GM18951 (cell line): Measurements from ENCODE around the gene PAK1.

ENCODE experiments used
- POLR2A ChIP-seq: IDR thresholded peaks from 4 replicates; pipeline ENCODE4 v1.6.1; 2011; ENCODE audit warnings: mild to moderate bottlenecking; ENCODE audit not compliant: insufficient read length, insufficient read depth; ENCODE audit errors: extremely low read depth
- in situ Hi-C: fragments of 300-500 bp; cut with MboI; formaldehyde crosslinking; loops from one replicate; pipeline ENCODE4 v1.12.0; 2022; ENCODE audit warnings: low sequenced_read_pairs, mixed read lengths, inconsistent platforms; ENCODE audit not compliant: unreplicated experiment

The PAK1 gene

DNA sequence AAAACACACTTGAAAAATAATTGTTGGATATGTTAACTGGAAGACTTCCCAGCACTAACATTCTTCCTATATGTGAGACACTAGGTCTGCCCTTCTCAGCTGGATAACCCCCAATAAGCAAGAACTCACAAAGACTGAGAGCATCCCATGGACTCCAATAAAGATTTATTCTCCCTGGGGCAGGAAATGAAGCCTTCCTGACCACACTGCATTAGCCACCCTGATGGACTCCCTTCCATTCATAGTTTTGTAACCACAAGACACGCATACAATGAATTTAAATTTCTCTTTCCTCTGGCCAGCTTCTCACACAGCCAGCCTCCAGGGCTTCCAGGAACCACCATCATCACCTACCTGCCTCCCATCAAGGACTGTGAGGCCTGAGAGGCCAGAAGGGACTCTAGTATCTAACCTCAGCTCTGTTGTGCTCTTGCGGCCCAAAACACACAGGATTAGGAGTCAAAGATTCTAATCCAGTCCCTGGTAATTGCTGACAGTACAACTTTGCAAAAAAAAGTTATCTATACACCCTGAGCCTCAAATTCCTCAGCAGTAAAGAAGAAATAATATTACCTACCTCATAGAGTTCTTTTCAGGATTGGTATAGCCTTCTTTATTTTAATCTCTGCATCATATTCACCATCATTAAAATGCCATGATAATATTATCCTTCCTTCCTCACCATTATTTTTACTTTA, 126.8 kb downstream of the PAK1 start:
- no peak for TF ChIP-seq POLR2A

DNA sequence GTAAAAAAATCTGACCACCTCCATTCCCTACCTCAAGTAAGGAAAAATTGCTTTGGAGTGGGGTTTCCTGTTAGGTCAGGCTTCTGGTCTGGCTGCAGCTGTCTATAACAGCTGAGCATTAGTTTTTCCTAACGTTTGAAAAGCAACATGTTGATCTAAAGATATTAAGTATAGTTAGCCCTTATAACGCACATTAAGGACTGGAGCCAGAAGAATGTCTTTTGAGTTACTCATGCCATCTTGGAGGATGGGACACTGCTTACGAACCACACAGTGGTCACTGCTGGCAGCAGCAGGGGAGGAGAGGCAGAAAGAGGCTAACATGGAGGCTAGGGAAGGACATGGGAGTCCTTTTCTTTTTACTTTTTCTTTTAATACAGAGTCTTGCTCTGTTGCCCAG, 128.3 kb downstream of the PAK1 start:
- in situ Hi-C loops = no loop called here

More for the DNA sequence above, 126.8 kb downstream of the PAK1 start:
- in situ Hi-C loops = no loop called here

DNA sequence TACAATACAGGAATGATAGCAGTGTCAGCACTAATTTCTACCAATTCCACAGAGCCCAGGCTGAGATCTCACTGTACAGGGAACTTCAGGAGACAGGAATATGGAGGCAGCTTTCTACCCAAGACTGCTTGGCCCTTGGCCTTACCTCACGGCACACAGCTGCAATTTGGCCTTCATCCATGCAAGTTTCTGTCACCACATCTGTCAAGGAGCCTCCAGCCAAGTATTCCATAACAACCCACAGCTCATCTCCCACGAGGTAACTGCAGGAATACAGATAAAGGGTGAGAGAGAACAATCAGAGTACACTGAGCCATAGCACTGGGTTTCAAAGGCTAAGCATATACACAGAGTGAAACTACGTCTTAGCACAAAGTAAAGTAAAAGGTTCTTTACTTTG, 133.4 kb downstream of the PAK1 start:
- no peak for TF ChIP-seq POLR2A
- in situ Hi-C loops = no loop called here

More for the DNA sequence above, 128.3 kb downstream of the PAK1 start:
- no peak for TF ChIP-seq POLR2A

DNA sequence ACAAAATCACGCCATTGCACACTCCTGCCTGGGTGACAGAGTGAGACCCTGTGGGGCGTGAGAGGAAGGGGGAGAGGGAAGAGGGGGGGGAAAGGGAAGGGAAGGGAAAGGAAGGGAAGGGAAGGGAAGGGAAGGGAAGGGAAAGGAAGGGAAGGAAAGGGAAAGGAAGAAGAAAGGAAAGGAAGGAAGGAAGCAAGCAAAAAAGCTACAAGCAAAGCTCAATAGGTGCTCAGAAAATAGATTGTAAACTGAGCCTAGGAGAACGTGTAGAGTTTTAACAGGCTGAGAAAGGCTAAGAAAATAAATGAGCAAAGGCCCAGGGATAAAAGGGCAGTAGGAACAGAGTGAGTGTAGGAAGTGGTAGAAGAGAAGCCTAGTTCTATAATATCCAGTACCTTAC, 141.6 kb downstream of the PAK1 start:
- TF ChIP-seq POLR2A = no peak
- in situ Hi-C loops = no loop called here

DNA sequence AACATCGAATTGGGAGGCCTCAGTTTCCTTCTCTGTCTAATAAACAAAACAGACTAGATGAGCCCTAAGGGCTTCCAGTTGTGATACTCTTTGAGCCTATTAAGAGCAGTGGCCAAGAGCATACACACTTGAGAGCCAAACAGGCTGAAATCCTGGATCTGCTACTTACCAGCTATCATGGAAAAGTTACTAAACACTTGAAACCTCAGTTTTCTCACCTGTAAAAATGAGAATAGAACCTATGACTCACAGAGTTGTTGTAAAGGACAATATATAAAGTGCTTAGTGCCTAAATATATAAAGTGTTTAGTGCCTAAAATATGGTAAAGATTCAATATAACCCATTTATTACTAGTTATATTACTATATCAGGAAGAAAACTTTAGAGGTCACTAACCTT, 148.7 kb downstream of the PAK1 start:
- TF ChIP-seq POLR2A = no peak
- in situ Hi-C loops = no loop called here

DNA sequence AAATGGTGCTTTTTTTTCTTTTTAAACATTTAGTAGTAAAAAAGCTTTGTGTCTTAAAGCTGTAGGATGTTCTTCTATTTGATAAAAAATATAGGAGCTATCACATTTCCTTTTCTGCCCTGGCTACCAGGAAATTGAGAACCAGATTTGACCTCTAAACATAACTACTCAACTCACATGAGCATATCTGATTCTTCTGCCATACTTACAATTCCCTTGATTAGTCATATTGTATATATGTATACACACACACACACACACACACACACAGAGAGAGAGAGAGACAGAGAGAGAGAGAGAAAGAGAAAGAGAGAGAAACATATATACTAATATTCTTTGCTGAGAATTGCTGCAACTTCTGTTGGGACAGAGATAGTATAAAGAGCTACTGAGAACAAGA, 149.4 kb downstream of the PAK1 start:
- TF ChIP-seq POLR2A = no peak
- in situ Hi-C loops = no loop called here

DNA sequence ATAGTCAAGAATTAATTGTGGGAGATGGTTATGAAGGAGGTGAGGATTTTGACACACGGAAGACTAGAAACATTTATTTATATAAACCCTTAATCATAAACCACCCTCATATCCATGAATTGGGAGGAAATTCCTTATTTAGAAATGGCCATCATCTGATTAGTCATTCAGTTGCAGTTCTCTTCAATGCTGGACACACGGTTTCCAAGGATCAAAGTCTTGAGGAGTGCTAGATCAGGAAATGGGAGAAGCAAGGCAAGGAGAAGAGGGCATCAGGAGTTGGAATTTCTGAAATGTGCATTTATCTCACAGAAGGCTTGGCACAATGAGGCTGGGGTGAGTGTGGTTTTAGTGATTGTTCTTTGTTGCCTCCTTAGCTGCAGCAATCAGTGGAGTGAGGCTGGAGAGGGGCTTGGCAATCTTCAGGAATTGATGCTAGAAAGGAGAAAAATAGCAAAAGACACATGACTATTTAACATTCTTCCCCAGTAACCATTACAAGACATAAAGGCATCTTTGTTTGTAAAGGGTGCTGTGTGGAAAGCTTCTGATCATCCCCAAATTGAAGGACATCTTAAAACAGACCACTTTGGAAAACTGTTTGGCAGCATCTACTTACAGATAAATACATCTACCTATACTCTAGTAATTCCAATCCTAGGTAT, 150.8 kb downstream of the PAK1 start:
- in situ Hi-C loops = no loop called here
- TF ChIP-seq POLR2A = no peak

DNA sequence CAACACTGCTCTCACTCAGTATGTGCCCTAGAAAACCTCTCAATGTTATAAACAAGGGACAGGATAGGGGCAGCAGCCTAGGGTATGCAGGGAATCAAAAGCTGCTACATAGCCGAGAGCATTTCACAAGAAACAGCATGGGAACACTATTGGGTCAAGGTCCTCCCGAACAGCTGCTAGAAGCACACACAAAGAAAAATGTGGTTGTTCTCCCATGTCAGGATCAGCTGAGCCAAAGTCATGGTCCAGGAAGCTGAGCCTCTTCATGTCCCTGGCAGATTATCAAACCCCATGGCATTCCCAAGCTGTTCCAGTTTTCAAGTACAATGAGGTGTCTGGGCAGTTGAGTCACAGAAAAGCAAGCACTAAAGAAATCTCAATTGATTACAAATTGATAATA, 151.4 kb downstream of the PAK1 start:
- in situ Hi-C loops = no loop called here
- TF ChIP-seq POLR2A = no peak

DNA sequence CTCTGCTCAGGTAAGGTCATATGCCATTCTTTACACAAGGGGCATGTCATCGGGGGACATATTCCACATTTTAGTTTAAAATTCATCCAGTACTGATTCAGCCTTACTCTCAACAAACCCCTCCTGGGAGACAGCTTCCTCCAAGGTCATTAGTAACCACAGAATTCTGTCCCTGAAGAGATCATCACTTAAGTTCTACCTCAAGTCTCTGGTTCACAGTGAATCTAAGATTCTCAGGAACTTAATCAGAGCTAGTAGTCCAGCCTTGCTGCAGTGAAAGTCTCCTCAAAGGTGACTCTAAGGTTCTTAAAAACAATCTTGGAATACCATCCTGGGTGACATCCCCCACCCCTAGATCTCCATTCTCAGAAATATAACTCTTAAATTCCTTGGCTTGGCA, 153.5 kb downstream of the PAK1 start:
- in situ Hi-C loops = no loop called here
- no peak for TF ChIP-seq POLR2A

DNA sequence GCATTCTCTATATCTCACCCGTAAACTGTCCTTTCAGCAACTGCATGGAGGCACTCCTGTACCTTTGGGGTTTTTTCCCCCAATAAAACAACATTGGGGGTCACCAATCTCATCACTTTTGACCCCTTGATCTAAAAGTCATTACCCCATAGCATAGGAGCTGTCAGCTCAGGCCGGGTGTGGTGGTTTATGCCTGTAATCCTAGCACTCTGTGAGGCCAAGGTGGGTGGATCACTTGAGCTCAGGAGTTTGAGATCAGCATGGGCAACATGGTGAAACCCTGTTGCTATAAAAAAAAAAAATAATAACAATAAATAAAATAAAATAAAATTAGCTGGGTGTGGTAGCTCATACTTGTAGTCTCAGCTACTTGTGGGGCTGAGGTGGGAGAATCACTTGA, 155.3 kb downstream of the PAK1 start:
- no peak for TF ChIP-seq POLR2A
- in situ Hi-C loops = no loop called here

DNA sequence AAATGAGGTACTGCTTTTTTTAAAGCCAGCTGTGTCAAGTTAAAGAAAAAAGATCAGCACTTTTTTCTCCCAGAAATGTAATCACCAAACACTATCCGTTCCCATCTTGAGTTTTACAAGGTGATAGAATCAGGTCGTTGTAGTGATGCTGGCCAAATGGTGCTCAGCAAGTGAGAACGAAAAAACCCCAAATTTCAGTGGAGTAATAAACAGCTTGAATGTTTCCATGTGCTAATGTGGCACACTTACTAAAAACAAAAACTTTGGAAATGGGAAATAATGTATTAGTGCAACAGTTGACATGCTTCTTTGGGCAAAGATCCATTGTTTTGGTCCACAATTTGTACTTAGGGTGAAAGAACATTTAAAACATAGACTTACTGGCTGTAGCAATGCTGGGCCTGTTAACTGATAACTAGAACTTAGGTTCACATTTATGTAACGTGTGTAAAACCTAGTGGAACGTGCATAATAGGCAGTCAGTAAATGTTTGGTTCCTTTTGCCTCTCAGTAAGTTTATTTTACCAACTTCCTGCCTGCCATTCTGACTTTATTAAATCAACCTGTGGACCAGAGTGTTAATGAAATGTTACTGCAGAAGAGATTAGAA, 157.1 kb downstream of the PAK1 start:
- no peak for TF ChIP-seq POLR2A
- in situ Hi-C loops = no loop called here

DNA sequence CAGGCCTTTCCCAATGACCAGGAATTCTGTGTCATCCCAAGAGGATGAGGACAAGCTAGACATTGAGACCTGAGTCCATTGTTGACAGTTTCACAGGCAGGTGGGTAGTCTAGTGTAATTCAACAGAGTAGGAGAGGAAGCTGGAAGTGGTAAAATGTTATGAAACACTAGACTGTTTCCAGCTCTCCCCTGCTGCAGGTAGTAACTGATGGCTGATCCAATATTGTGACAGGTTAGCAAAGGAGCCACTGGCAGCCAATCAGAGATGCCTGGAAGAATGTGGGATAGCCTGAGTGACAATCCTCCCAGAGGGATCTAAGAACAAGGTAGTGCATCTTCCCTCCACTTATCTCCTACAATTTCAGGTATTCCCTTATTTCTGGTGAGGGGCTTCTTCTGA, 161.8 kb downstream of the PAK1 start:
- in situ Hi-C loops = no loop called here
- TF ChIP-seq POLR2A = no peak

DNA sequence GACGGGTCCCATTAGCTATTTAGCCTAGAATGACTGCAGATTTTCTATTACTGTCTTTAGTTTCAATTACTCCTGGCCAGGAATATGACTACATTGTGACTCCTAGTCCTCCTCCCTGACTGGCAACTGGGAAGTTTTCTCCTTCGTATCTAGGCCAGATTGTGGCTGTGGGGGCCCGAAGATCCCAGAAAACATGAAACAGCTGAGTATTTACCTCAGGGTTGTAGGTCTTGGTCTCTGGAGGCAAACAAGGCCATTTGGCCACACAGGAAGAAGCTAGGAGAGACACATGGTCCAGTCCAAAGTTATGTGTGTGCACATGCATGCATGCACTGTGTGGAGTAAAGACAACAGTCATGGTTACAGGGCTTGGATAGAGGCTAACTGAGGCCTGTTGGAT, 162.2 kb downstream of the PAK1 start:
- in situ Hi-C loops = no loop called here
- TF ChIP-seq POLR2A = no peak

DNA sequence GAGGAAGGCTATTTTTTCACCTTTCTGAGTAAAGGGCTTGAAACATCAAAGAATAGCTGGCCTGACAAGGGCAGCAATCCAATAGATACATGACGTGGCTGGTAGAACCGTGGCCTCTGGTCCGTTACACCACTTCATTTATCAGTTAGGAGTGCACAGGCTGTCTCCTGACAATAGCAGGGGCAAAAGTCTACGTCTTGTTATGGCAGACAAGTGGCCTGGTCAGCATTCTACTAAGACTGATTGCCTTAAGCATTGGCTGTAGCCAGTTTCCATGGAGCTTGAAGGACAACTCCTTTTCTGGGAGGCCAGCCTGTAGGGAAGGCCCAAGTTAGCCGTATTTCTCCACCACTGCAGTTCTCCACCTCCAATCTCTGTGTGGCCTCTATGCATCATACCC, 163.2 kb downstream of the PAK1 start:
- no peak for TF ChIP-seq POLR2A
- in situ Hi-C loops = no loop called here

DNA sequence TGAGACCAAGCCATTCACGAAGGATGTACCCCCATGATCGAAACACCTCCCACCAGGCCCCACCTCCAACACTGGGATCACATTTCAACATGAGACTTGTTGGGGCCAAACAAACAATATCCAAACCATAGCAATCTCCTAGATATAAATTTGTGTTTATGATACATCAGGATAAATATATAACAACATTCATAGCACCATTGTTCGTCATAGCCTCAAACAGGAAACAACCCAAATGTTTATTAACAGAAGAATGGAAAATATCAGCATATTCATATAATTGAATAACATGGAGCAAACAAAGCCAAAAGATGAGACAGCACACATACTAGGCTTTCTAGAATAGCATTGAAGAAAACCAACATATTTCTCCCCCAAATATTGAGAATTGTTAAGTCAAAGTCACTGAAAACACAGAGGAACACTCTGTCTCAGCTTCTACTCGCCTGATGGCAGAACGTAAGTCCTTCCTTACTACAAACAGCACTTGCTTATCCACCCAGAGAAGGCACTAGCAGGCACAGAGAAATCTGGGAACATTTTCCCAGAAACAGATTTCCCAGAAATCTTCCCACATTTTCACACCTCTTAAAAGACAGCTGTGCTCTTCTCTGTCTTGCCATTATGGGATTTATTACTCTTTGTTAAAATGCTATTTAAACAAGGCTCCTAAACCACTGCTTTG, 164.4 kb downstream of the PAK1 start:
- in situ Hi-C loops = no loop called here
- TF ChIP-seq POLR2A = no peak
